Measurements from ENCODE around the gene CSKMT. TPM values are rescaled to one million over a fixed set of nuclear protein-coding genes. Genes with fewer than 3 reads are reported as not detected.

CSKMT gene
- total and polyA plus RNA-seq, 2 donors (not counting 3 experiments of a cell fraction or from before 2014, with no cell fraction given): 7.8 to 38.1 TPM

DNA sequence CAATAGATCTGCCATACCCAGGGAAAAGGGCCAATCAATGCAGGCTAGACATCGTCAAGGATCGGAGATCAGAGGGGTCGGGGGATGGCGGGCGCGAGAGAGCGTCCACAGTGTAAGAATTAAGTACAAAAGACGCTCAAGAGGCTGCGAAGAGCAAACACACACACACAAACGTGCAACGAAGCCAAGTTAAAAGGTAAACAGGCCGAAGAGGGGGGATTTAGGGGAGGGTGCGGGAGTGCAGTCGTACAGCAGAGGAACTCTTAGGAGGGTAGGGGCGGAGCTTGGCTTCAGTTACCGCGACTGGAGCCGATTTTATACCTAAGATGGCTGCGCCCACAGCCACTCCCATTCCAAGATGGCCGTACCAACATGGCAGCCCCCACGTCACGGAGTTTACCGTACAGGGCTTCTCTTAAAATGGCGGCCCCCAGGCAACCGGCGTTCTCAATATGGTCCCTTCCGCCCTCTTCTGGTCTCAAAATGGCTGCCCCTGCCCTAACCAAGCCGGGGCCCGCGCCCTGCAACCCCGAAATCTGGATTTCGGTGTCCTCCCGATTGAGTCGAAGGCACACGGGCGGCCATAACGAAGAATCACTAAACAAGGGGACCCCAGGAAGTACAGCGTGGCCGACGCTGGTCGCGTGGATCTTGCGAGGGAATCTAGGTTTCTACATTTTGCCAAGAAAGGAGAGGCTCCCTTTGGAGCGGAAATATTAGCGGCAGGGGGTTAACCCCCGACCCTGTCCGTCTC lies 44.3 kb downstream of the CSKMT start:
- TF ChIP-seq EZH2 (IDR thresholded peaks at IDR 0.05; ENCODE audit: borderline replicate concordance, low read depth, low read length, severe bottlenecking) (no peak), POLR2AphosphoS5 (IDR thresholded peaks at IDR 0.05; ENCODE audit: insufficient read depth, low read depth, low read length) (peak; percentile 98), POLR2A (IDR thresholded peaks at IDR 0.05; ENCODE audit: low read depth, low read length) (peak; percentile 91)
- no peaks in the 10 kb centered on the region for H3K27me3 ChIP-seq (ENCODE audit: control insufficient read depth in 2 of 2, insufficient read depth in 2 of 2, low read length in 2 of 2)
- H2AFZ ChIP-seq (ENCODE audit: low read depth, low read length): peak overlapping the region; percentile 88
- peak overlapping the region; percentile 85 for H3K4me2 ChIP-seq (ENCODE audit: insufficient read depth, low read length)
- H3K79me2 ChIP-seq (ENCODE audit: control insufficient read depth, insufficient read depth, low read length): no peaks in the 10 kb centered on the region
- peaks cover 25% of the 10 kb centered on the region for H3K4me1 ChIP-seq (ENCODE audit: control insufficient read depth, extremely low read depth, insufficient read depth, low read length)
- no peaks in the 10 kb centered on the region for H3K9me3 ChIP-seq (replicated peaks; ENCODE audit: control insufficient read depth, insufficient read depth, low read length)
- dilution Hi-C loops (cut with MboI; ENCODE audit: extremely low pct_ligation_motif_present, low sequenced_read_pairs): no loop called here
- DNase-seq (ENCODE audit: low read depth, low spot score) (peak; percentile 98), FAIRE-seq (peak; percentile 99)
- BruUV-seq (replicated peaks): TSS peak; percentile 20
- ChIA-PET POLR2A (interaction anchor here (0.5 to 2.8 kb wide), 5 partner anchors 18 to 255 kb away, joined by 3 to 8 read pairs (median 5); partner anchors contain the start of genes C11orf98, CSKMT and HNRNPUL2), CTCF (interaction anchor here (1.0 to 1.7 kb wide), 6 partner anchors 18 to 172 kb away, joined by 3 to 7 read pairs (median 4); partner anchors contain the start of genes C11orf98, CSKMT, HNRNPUL2 and SLC3A2)
- H4K20me1 ChIP-seq (replicated peaks; ENCODE audit: control insufficient read depth, extremely low read depth, insufficient read depth, low read length): no peaks in the 10 kb centered on the region
- H3K9me1 ChIP-seq (replicated peaks; ENCODE audit: control insufficient read depth, extremely low read depth, insufficient read depth, low read length): no peaks in the 10 kb centered on the region
- intact Hi-C loops (cut with micrococcal nuclease): loop anchor here (1.0 to 5.0 kb wide), 3 partner anchors 18 to 57 kb away; partner anchors contain the start of genes C11orf98, CSKMT, HNRNPUL2 and INTS5
- peak overlapping the region; percentile 22 to 68 (median 58) for H3K4me3 ChIP-seq (replicated peaks in 1 of 3; ENCODE audit: insufficient read depth in 1 of 3, low read depth in 1 of 3, low read length in 3 of 3)
- H3K27ac ChIP-seq (ENCODE audit: insufficient read depth, low read depth, low read length): peak overlapping the region; percentile 73
- peak overlapping the region; percentile 78 for H3K9ac ChIP-seq (replicated peaks; ENCODE audit: extremely low read depth, insufficient read depth, low read length)
- peaks cover 12 to 13% of the 10 kb centered on the region in 2 experiments for H3K36me3 ChIP-seq (ENCODE audit: control insufficient read depth in 2 of 2, extremely low read depth in 1 of 2, insufficient read depth in 2 of 2, low read length in 2 of 2)

GRCh38 chr11:62710001-62710345 lies 44.9 kb downstream of the CSKMT start:
- peaks cover 13 to 16% of the 10 kb centered on the region in 2 experiments for H3K36me3 ChIP-seq (ENCODE audit: control insufficient read depth in 2 of 2, extremely low read depth in 1 of 2, insufficient read depth in 2 of 2, low read length in 2 of 2)
- H3K27ac ChIP-seq (ENCODE audit: insufficient read depth, low read depth, low read length): peak overlapping the region; percentile 73
- H3K79me2 ChIP-seq (ENCODE audit: control insufficient read depth, insufficient read depth, low read length): no peaks in the 10 kb centered on the region
- no peaks in the 10 kb centered on the region for H3K9me1 ChIP-seq (replicated peaks; ENCODE audit: control insufficient read depth, extremely low read depth, insufficient read depth, low read length)
- POLR2A ChIA-PET: interaction anchor here (0.5 to 2.8 kb wide), 5 partner anchors 17 to 256 kb away, joined by 3 to 8 read pairs (median 5); partner anchors contain the start of genes C11orf98, CSKMT and HNRNPUL2
- peak overlapping the region; percentile 85 for H3K4me2 ChIP-seq (ENCODE audit: insufficient read depth, low read length)
- no peaks in the 10 kb centered on the region for H3K27me3 ChIP-seq (ENCODE audit: control insufficient read depth in 2 of 2, insufficient read depth in 2 of 2, low read length in 2 of 2)
- TF ChIP-seq, protein P1, sequence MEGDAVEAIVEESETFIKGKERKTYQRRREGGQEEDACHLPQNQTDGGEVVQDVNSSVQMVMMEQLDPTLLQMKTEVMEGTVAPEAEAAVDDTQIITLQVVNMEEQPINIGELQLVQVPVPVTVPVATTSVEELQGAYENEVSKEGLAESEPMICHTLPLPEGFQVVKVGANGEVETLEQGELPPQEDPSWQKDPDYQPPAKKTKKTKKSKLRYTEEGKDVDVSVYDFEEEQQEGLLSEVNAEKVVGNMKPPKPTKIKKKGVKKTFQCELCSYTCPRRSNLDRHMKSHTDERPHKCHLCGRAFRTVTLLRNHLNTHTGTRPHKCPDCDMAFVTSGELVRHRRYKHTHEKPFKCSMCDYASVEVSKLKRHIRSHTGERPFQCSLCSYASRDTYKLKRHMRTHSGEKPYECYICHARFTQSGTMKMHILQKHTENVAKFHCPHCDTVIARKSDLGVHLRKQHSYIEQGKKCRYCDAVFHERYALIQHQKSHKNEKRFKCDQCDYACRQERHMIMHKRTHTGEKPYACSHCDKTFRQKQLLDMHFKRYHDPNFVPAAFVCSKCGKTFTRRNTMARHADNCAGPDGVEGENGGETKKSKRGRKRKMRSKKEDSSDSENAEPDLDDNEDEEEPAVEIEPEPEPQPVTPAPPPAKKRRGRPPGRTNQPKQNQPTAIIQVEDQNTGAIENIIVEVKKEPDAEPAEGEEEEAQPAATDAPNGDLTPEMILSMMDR (IDR thresholded peaks at IDR 0.05; ENCODE audit: extremely low read depth in 1 of 2, insufficient read depth in 1 of 2, low read depth in 1 of 2, low read length in 2 of 2): no peak
- TF ChIP-seq MYC (IDR thresholded peaks at IDR 0.05; ENCODE audit: low read depth, low read length): no peak
- TF ChIP-seq, protein P2, sequence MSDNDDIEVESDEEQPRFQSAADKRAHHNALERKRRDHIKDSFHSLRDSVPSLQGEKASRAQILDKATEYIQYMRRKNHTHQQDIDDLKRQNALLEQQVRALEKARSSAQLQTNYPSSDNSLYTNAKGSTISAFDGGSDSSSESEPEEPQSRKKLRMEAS (IDR thresholded peaks at IDR 0.05; ENCODE audit: insufficient read depth, insufficient read length): no peak
- no peak for TF ChIP-seq GATA2 (IDR thresholded peaks at IDR 0.05; ENCODE audit: insufficient read depth, insufficient read length, low read depth, low read length)
- TF ChIP-seq JUN (IDR thresholded peaks at IDR 0.05; ENCODE audit: borderline replicate concordance, insufficient read depth, insufficient read length, low read depth): no peak
- no peak for TF ChIP-seq POLR2AphosphoS5 (IDR thresholded peaks at IDR 0.05; ENCODE audit: insufficient read depth, low read depth, low read length)
- TF ChIP-seq POLR2A (IDR thresholded peaks at IDR 0.05; ENCODE audit: low read depth, low read length): no peak
- CTCF ChIA-PET: interaction anchor here (1.0 to 1.7 kb wide), 4 partner anchors 17 to 77 kb away, joined by 3 to 7 read pairs (median 6); partner anchors contain the start of genes HNRNPUL2, TMEM179B and ZBTB3
- peak overlapping the region; percentile 88 for H2AFZ ChIP-seq (ENCODE audit: low read depth, low read length)
- H4K20me1 ChIP-seq (replicated peaks; ENCODE audit: control insufficient read depth, extremely low read depth, insufficient read depth, low read length): no peaks in the 10 kb centered on the region
- no peaks in the 10 kb centered on the region for H3K9me3 ChIP-seq (replicated peaks; ENCODE audit: control insufficient read depth, insufficient read depth, low read length)
- TSS peak; percentile 89 for BruUV-seq (replicated peaks)
- H3K4me1 ChIP-seq (ENCODE audit: control insufficient read depth, extremely low read depth, insufficient read depth, low read length): peaks cover 25% of the 10 kb centered on the region
- dilution Hi-C loops (cut with MboI; ENCODE audit: extremely low pct_ligation_motif_present, low sequenced_read_pairs): no loop called here
- intact Hi-C loops (cut with micrococcal nuclease): no loop called here
- H3K9ac ChIP-seq (replicated peaks; ENCODE audit: extremely low read depth, insufficient read depth, low read length): peak overlapping the region; percentile 78
- DNase-seq (ENCODE audit: low read depth, low spot score) (no peak), FAIRE-seq (peak; percentile 85)
- peak overlapping the region; percentile 22 to 68 (median 58) for H3K4me3 ChIP-seq (replicated peaks in 1 of 3; ENCODE audit: insufficient read depth in 1 of 3, low read depth in 1 of 3, low read length in 3 of 3)

Measured in endothelial cell of umbilical vein (primary cell).